Neural progenitor cell (in vitro differentiated cells): ENCODE measurements around the gene GDF2.

ENCODE experiments used
- EZH2 ChIP-seq: fragments of 200-600 bp; sonication (generic); IDR thresholded peaks from 2 replicates; pipeline ENCODE4 v1.6.1; 2017; ENCODE audit warnings: antibody characterized with exemption, mild to moderate bottlenecking, moderate library complexity
- EZH2phosphoT487 ChIP-seq: fragments of 200-600 bp; sonication (generic); IDR thresholded peaks from 2 replicates; pipeline ENCODE4 v1.6.1; 2017; ENCODE audit warnings: antibody characterized with exemption
- TF ChIP-seq, protein P1 (sequence below): fragments of 200-600 bp; sonication (generic); IDR thresholded peaks from 2 replicates; pipeline ENCODE4 v1.5.1; 2017; ENCODE audit warnings: antibody characterized with exemption, mild to moderate bottlenecking

DNA sequence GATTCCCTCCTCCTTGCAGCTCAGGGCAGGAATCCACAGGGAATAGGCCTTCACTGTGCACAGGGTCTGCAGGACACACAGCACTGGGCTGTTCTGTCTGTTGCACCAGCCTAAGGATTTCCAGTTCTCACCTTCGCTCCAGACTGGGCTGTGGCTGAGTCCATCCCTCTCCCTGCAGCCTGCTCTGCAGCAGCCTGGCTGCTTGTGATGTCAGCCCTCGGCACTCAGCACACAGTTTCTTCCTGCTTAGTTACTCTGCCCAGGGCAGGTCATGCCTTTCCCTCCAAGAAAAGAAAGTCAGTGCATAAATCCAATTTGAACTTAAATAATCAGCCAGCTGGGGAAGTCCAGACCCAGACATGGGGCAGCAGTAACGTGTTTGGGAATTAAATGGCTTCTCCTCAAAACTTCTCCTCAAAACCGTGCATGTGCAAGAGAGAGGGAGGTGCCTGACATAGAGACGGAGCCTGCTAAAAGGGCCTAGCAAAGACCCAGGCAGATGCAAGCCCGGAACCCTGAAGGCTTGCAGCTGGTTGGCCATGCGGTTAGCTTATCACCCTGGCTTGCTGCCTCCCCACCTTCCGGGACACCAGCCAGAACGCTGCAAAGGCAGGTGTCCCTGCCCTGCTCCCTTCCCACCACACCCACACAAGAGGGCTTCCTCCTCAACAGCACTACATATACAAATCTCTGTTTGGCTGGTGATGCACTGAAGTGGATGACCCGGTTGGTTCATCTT, 10.9 kb upstream of the GDF2 start:
- TF ChIP-seq EZH2 (no peak), EZH2phosphoT487 (no peak)
- TF ChIP-seq, protein P1, sequence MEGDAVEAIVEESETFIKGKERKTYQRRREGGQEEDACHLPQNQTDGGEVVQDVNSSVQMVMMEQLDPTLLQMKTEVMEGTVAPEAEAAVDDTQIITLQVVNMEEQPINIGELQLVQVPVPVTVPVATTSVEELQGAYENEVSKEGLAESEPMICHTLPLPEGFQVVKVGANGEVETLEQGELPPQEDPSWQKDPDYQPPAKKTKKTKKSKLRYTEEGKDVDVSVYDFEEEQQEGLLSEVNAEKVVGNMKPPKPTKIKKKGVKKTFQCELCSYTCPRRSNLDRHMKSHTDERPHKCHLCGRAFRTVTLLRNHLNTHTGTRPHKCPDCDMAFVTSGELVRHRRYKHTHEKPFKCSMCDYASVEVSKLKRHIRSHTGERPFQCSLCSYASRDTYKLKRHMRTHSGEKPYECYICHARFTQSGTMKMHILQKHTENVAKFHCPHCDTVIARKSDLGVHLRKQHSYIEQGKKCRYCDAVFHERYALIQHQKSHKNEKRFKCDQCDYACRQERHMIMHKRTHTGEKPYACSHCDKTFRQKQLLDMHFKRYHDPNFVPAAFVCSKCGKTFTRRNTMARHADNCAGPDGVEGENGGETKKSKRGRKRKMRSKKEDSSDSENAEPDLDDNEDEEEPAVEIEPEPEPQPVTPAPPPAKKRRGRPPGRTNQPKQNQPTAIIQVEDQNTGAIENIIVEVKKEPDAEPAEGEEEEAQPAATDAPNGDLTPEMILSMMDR, result no peak
